SK-N-SH (cell line): ENCODE results near the gene ACTN4. TPM values are rescaled to one million over a fixed set of nuclear protein-coding genes. Genes with fewer than 3 reads are reported as not detected.

Experiments used
- CTCF ChIA-PET: fragments of 300-600, 350-600 bp; formaldehyde crosslinking; extraction: SDS; loops from one replicate; lab custom pipeline; 2021; lab: Yijun Ruan, JAX
- POLR2A ChIA-PET: fragments of 350-600 bp; sonication (Branson Sonifier 250); formaldehyde crosslinking; extraction: SDS; loops from one replicate; lab custom pipeline; 2020; ENCODE audit warnings: antibody characterized with exemption, inconsistent platforms; lab: Yijun Ruan, JAX
- DNase-seq: peaks from one replicate; pipeline ENCODE4 v3.0.0; 2012
- H2AFZ ChIP-seq: fragments of 200-600 bp; sonication (generic); 2 replicates; pipeline ENCODE4 v1.8.1; 2016; ENCODE audit warnings: antibody characterized with exemption, mild to moderate bottlenecking, low read depth
- H3F3A ChIP-seq: fragments of 200-600 bp; sonication (generic); replicated peaks from 2 replicates; pipeline ENCODE3; 2016; ENCODE audit warnings: antibody characterized with exemption, mild to moderate bottlenecking; ENCODE audit not compliant: insufficient read depth
- H3K27ac ChIP-seq, 2 experiments: fragments of 200-500 bp in 1 of 2; fragments of 200-600 bp in 1 of 2; sonication (Bioruptor generic) in 1 of 2; sonication (generic), shearing (Covaris generic) in 1 of 2; 2 replicates each; pipeline versions ENCODE4 v1.5.1 to v1.6.1; 2014 to 2016; ENCODE audit warnings: low read depth in 2 of 2, inconsistent platforms in 1 of 2, low read length in 1 of 2, mild to moderate bottlenecking in 1 of 2, mixed read lengths in 1 of 2
- H3K27me3 ChIP-seq: fragments of 200-600 bp; sonication (generic), shearing (Covaris generic); 2 replicates; pipeline ENCODE4 v1.6.1; 2016; ENCODE audit warnings: mixed run types; ENCODE audit not compliant: insufficient read depth
- H3K36me3 ChIP-seq, 2 experiments: fragments of 200-500 bp in 1 of 2; fragments of 200-600 bp in 1 of 2; sonication (Bioruptor generic) in 1 of 2; sonication (generic) in 1 of 2; replicated peaks in 1 of 2; 2 replicates each; pipeline versions ENCODE3 to v1.5.1; 2014 to 2016; ENCODE audit warnings: low read length in 1 of 2, mild to moderate bottlenecking in 1 of 2; ENCODE audit not compliant: insufficient read depth in 2 of 2, control insufficient read depth in 1 of 2
- H3K4me1 ChIP-seq, 2 experiments: fragments of 200-500 bp in 1 of 2; fragments of 200-600 bp in 1 of 2; sonication (Bioruptor generic) in 1 of 2; sonication (generic), shearing (Covaris generic) in 1 of 2; 2 replicates each; pipeline versions ENCODE4 v1.5.1 to v1.6.1; 2014 to 2016; ENCODE audit warnings: low read depth in 1 of 2, low read length in 1 of 2, mixed run types in 1 of 2; ENCODE audit not compliant: insufficient read depth in 2 of 2, control insufficient read depth in 1 of 2
- H3K4me2 ChIP-seq: fragments of 200-600 bp; sonication (generic), shearing (Covaris generic); 2 replicates; pipeline ENCODE4 v1.6.1; 2017; ENCODE audit warnings: mixed run types
- H3K4me3 ChIP-seq, 2 experiments: fragments of 200-500 bp in 1 of 2; fragments of 200-600 bp in 1 of 2; sonication (Bioruptor generic) in 1 of 2; sonication (generic), shearing (Covaris generic) in 1 of 2; 2 replicates each; pipeline versions ENCODE4 v1.5.1 to v1.8.1; 2014 to 2016; ENCODE audit warnings: low read depth in 2 of 2, inconsistent platforms in 1 of 2, low read length in 1 of 2, mild to moderate bottlenecking in 1 of 2, mixed read lengths in 1 of 2, moderate library complexity in 1 of 2
- H3K79me2 ChIP-seq: fragments of 200-600 bp; sonication (generic); 2 replicates; pipeline ENCODE4 v1.8.1; 2017; ENCODE audit warnings: mild to moderate bottlenecking; ENCODE audit not compliant: insufficient read depth
- H3K9ac ChIP-seq: fragments of 200-600 bp; sonication (generic); 2 replicates; pipeline ENCODE4 v1.6.1; 2017; ENCODE audit warnings: mixed run types
- H3K9me2 ChIP-seq: fragments of 200-600 bp; sonication (generic); 2 replicates; pipeline ENCODE4 v1.6.1; 2017; ENCODE audit warnings: mixed run types
- H3K9me3 ChIP-seq: fragments of 200-600 bp; sonication (generic); 2 replicates; pipeline ENCODE4 v1.6.1; 2017; ENCODE audit warnings: mixed run types, mild to moderate bottlenecking, moderate library complexity
- H4K20me1 ChIP-seq: fragments of 200-600 bp; sonication (generic); 2 replicates; pipeline ENCODE4 v1.6.1; 2017; ENCODE audit warnings: mild to moderate bottlenecking, mixed run types; ENCODE audit not compliant: insufficient read depth
- CHD2 ChIP-seq: fragments of 150-350 bp; IDR thresholded peaks from 2 replicates; pipeline ENCODE4 v1.6.1; 2018; ENCODE audit warnings: low read length; ENCODE audit not compliant: partially characterized antibody
- FOXJ3 ChIP-seq: sonication (generic); formaldehyde crosslinking; IDR thresholded peaks from 2 replicates; pipeline ENCODE4 v1.5.1; 2020; ENCODE audit warnings: mild to moderate bottlenecking, missing genetic modification reagents
- GABPA ChIP-seq: IDR thresholded peaks from 2 replicates; pipeline ENCODE4 v1.4.0; 2012; ENCODE audit warnings: low read depth, mild to moderate bottlenecking
- MXI1 ChIP-seq: IDR thresholded peaks from 2 replicates; pipeline ENCODE4 v1.6.1; 2012; ENCODE audit warnings: mild to moderate bottlenecking, low read depth, low read length, improper control_type of control experiment
- SIN3A ChIP-seq: IDR thresholded peaks from 2 replicates; pipeline ENCODE4 v1.6.1; 2012; ENCODE audit warnings: low read depth, mild to moderate bottlenecking, low read length, moderate library complexity, borderline replicate concordance
- TCF12 ChIP-seq: IDR thresholded peaks from 2 replicates; pipeline ENCODE4 v1.4.0; 2012
- WGBS: methylation state at CpG from one replicate; pipeline ENCODE4 v1.1.6; 2017; ENCODE audit warnings: low lambda C conversion rate; 5-methylcytosine and 5-hydroxymethylcytosine counted together
- polyA plus RNA-seq, 3 experiments: library from polyadenylated mRNA; depleted of rRNA; stranded (reverse); fragments of >200 nt; gene quantifications; 2 replicates each; pipeline ENCODE4 v1.2.3, GENCODE V29; 2012
- TF ChIP-seq, protein P1 (sequence below): IDR thresholded peaks from 2 replicates; pipeline ENCODE4 v1.6.1; 2012; ENCODE audit warnings: mild to moderate bottlenecking, low read depth, low read length, moderate library complexity
- TF ChIP-seq, protein P2 (sequence below): IDR thresholded peaks from 2 replicates; pipeline ENCODE4 v1.4.0; 2012; ENCODE audit warnings: low read depth, borderline replicate concordance

ACTN4 gene
- polyA plus RNA-seq, 1 of the 3 experiments (the other 2 are of a cell fraction): 598 TPM

- Histone ChIP-seq H3K9ac (no peak overlapping the region), H3K27ac (peak overlapping the region in 1 of 2 experiments; percentile 99; a peak in 1 of 4 replicates), H3K9me2 (no peaks in the 10 kb centered on the region), H3K4me1 (peaks cover 55 to 66% of the 10 kb centered on the region in 2 experiments; a peak in 3 of 4 replicates), H3F3A (peaks cover 74% of the 10 kb centered on the region), H2AFZ (no peak overlapping the region), H3K4me2 (no peak overlapping the region), H3K9me3 (no peaks in the 10 kb centered on the region), H3K27me3 (no peaks in the 10 kb centered on the region), H4K20me1 (no peaks in the 10 kb centered on the region), H3K79me2 (peaks cover 88% of the 10 kb centered on the region), H3K36me3 (peaks cover 0 to 14% of the 10 kb centered on the region in 2 experiments), H3K4me3 (no peak overlapping the region)
- POLR2A ChIA-PET: no interaction called here
- CTCF ChIA-PET: interaction anchor here (0.8 kb wide), 1 partner anchor 40 kb away, joined by 3 read pairs; the partner anchor contains the start of gene ACTN4
- TF ChIP-seq SIN3A (no peak), TCF12 (0 out of 2 replicates have a peak, but pooled peaks have one; percentile 6), CHD2 (no peak)
- TF ChIP-seq, protein P1, sequence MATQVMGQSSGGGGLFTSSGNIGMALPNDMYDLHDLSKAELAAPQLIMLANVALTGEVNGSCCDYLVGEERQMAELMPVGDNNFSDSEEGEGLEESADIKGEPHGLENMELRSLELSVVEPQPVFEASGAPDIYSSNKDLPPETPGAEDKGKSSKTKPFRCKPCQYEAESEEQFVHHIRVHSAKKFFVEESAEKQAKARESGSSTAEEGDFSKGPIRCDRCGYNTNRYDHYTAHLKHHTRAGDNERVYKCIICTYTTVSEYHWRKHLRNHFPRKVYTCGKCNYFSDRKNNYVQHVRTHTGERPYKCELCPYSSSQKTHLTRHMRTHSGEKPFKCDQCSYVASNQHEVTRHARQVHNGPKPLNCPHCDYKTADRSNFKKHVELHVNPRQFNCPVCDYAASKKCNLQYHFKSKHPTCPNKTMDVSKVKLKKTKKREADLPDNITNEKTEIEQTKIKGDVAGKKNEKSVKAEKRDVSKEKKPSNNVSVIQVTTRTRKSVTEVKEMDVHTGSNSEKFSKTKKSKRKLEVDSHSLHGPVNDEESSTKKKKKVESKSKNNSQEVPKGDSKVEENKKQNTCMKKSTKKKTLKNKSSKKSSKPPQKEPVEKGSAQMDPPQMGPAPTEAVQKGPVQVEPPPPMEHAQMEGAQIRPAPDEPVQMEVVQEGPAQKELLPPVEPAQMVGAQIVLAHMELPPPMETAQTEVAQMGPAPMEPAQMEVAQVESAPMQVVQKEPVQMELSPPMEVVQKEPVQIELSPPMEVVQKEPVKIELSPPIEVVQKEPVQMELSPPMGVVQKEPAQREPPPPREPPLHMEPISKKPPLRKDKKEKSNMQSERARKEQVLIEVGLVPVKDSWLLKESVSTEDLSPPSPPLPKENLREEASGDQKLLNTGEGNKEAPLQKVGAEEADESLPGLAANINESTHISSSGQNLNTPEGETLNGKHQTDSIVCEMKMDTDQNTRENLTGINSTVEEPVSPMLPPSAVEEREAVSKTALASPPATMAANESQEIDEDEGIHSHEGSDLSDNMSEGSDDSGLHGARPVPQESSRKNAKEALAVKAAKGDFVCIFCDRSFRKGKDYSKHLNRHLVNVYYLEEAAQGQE: no peak
- DNase-seq: no peak
- WGBS: 95% methylated on average over 7 of the region's 7 CpGs
These were observed 40.5 kb downstream of the ACTN4 start for GRCh38 chr19:38687837-38688378.

- WGBS: 95% methylated on average over 14 of the region's 14 CpGs
- H3K36me3 ChIP-seq: peaks cover 0 to 14% of the 10 kb centered on the region in 2 experiments
- H3K27ac ChIP-seq: peak overlapping the region in 1 of 2 experiments; percentile 99; a peak in 2 of 4 replicates
- H3K4me3 ChIP-seq: no peak overlapping the region
- no peaks in the 10 kb centered on the region for H3K9me3 ChIP-seq
- no peaks in the 10 kb centered on the region for H3K9me2 ChIP-seq
- no peak for DNase-seq
- H3F3A ChIP-seq: peaks cover 57% of the 10 kb centered on the region
- H3K4me1 ChIP-seq: peaks cover 51 to 60% of the 10 kb centered on the region in 2 experiments; a peak in 3 of 4 replicates
- no peak overlapping the region for H2AFZ ChIP-seq
- H3K9ac ChIP-seq: no peak overlapping the region
- TF ChIP-seq SIN3A (no peak), CHD2 (no peak), MXI1 (no peak), FOXJ3 (CRISPR knock-in tag) (no peak), GABPA (no peak)
- TF ChIP-seq, protein P2, sequence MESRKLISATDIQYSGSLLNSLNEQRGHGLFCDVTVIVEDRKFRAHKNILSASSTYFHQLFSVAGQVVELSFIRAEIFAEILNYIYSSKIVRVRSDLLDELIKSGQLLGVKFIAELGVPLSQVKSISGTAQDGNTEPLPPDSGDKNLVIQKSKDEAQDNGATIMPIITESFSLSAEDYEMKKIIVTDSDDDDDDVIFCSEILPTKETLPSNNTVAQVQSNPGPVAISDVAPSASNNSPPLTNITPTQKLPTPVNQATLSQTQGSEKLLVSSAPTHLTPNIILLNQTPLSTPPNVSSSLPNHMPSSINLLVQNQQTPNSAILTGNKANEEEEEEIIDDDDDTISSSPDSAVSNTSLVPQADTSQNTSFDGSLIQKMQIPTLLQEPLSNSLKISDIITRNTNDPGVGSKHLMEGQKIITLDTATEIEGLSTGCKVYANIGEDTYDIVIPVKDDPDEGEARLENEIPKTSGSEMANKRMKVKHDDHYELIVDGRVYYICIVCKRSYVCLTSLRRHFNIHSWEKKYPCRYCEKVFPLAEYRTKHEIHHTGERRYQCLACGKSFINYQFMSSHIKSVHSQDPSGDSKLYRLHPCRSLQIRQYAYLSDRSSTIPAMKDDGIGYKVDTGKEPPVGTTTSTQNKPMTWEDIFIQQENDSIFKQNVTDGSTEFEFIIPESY: no peak
- no peaks in the 10 kb centered on the region for H4K20me1 ChIP-seq
- no peak overlapping the region for H3K4me2 ChIP-seq
- POLR2A ChIA-PET: interaction anchor here (0.8 to 1.2 kb wide), 2 partner anchors 16 to 25 kb away, joined by 3 read pairs; no protein-coding TSS in a partner anchor
- no peaks in the 10 kb centered on the region for H3K27me3 ChIP-seq
- H3K79me2 ChIP-seq: peaks cover 97% of the 10 kb centered on the region
- CTCF ChIA-PET: no interaction called here
These were observed 42.7 kb downstream of the ACTN4 start for GRCh38 chr19:38690146-38690545.
